ENCODE results near the gene SLC8A1. TPM values are rescaled to one million over a fixed set of nuclear protein-coding genes. Genes with fewer than 3 reads are reported as not detected.

Gene SLC8A1
- total and polyA plus RNA-seq, 2 experiments from 2014 or later = 103 to 682 TPM

GRCh38 chr2:40209761-40210160, 242.1 kb downstream of the SLC8A1 start:
- no peak overlapping the region for H3K4me3 ChIP-seq
- H3K27ac ChIP-seq = peak overlapping the region; percentile 26
- no peaks in the 10 kb centered on the region for H3K4me1 ChIP-seq (ENCODE audit: low read depth)
- H3K9me3 ChIP-seq (ENCODE audit: low read depth) = no peaks in the 10 kb centered on the region
- no peaks in the 10 kb centered on the region for H3K27me3 ChIP-seq
- no peaks in the 10 kb centered on the region for H3K36me3 ChIP-seq
- DNase-seq (ENCODE audit: low read depth in 1 of 2, low spot score in 1 of 2) = no peak
- no peak for TF ChIP-seq CTCF (IDR thresholded peaks at IDR 0.05; ENCODE audit: low read depth, low read length)

- H3K27ac ChIP-seq = peak overlapping the region; percentile 26
- no peaks in the 10 kb centered on the region for H3K9me3 ChIP-seq (ENCODE audit: low read depth)
- no peaks in the 10 kb centered on the region for H3K36me3 ChIP-seq
- DNase-seq (ENCODE audit: low read depth in 1 of 2, low spot score in 1 of 2) = no peak
- peaks cover 2% of the 10 kb centered on the region for H3K4me1 ChIP-seq (ENCODE audit: low read depth)
- H3K27me3 ChIP-seq = no peaks in the 10 kb centered on the region
- no peak for TF ChIP-seq CTCF (IDR thresholded peaks at IDR 0.05; ENCODE audit: low read depth, low read length)
- no peak overlapping the region for H3K4me3 ChIP-seq
Measured at GRCh38 chr2:40208463-40208862, 243.4 kb downstream of the SLC8A1 start.

- no peak for TF ChIP-seq CTCF (IDR thresholded peaks at IDR 0.05; ENCODE audit: low read depth, low read length)
- Histone ChIP-seq H3K36me3 (no peaks in the 10 kb centered on the region), H3K27ac (peak overlapping the region; percentile 34), H3K9me3 (ENCODE audit: low read depth) (no peaks in the 10 kb centered on the region), H3K4me1 (ENCODE audit: low read depth) (peaks cover 24% of the 10 kb centered on the region), H3K27me3 (no peaks in the 10 kb centered on the region), H3K4me3 (no peak overlapping the region)
- DNase-seq (ENCODE audit: low read depth in 1 of 2, low spot score in 1 of 2) = no peak
Measured at GRCh38 chr2:40204268-40204667, 247.6 kb downstream of the SLC8A1 start.

GRCh38 chr2:40202798-40203400, 249.0 kb downstream of the SLC8A1 start:
- Histone ChIP-seq H3K9me3 (ENCODE audit: low read depth) (no peaks in the 10 kb centered on the region), H3K27me3 (no peaks in the 10 kb centered on the region), H3K4me1 (ENCODE audit: low read depth) (peaks cover 24% of the 10 kb centered on the region), H3K27ac (peak overlapping the region; percentile 84), H3K4me3 (no peak overlapping the region), H3K36me3 (no peaks in the 10 kb centered on the region)
- DNase-seq (ENCODE audit: low read depth in 1 of 2, low spot score in 1 of 2) = no peak
- TF ChIP-seq CTCF (IDR thresholded peaks at IDR 0.05; ENCODE audit: low read depth, low read length) = no peak

GRCh38 chr2:40201425-40201824, 250.5 kb downstream of the SLC8A1 start:
- no peaks in the 10 kb centered on the region for H3K36me3 ChIP-seq
- H3K27ac ChIP-seq = peak overlapping the region; percentile 84
- H3K9me3 ChIP-seq (ENCODE audit: low read depth) = no peaks in the 10 kb centered on the region
- H3K27me3 ChIP-seq = no peaks in the 10 kb centered on the region
- no peak for DNase-seq (ENCODE audit: low read depth in 1 of 2, low spot score in 1 of 2)
- peaks cover 24% of the 10 kb centered on the region for H3K4me1 ChIP-seq (ENCODE audit: low read depth)
- no peak for TF ChIP-seq CTCF (IDR thresholded peaks at IDR 0.05; ENCODE audit: low read depth, low read length)
- no peak overlapping the region for H3K4me3 ChIP-seq
